ENCODE results near the gene TMSB4X.

- no peak for TF ChIP-seq CTCF (IDR thresholded peaks at IDR 0.05; ENCODE audit: insufficient read depth, low read length)
- TF ChIP-seq POLR2AphosphoS5 (IDR thresholded peaks at IDR 0.05; ENCODE audit: low read depth) = no peak
- no peak for TF ChIP-seq SPI1 (IDR thresholded peaks at IDR 0.05; ENCODE audit: borderline replicate concordance, low read depth)
- no peak for TF ChIP-seq GABPA (IDR thresholded peaks at IDR 0.05; ENCODE audit: low read depth)
- TF ChIP-seq REST (IDR thresholded peaks at IDR 0.05; ENCODE audit: insufficient replicate concordance, low read depth) = no peak
Measured at GRCh38 chrX:12932244-12932643, 42.7 kb upstream of the TMSB4X start.
